Measurements from ENCODE around the gene SLAIN1.

The SLAIN1 gene

GRCh38 chr13:77774181-77774580 lies 76.7 kb downstream of the SLAIN1 start:
- no peak overlapping the region for H3K18ac ChIP-seq (ENCODE audit: low read length)
- no peaks in the 10 kb centered on the region for H3K79me2 ChIP-seq (ENCODE audit: control insufficient read depth, insufficient read depth, low read length)
- no peak overlapping the region for H2BK120ac ChIP-seq (ENCODE audit: low read depth, low read length)
- H3K56ac ChIP-seq (ENCODE audit: low read length): no peak overlapping the region
- no peak overlapping the region for H3K9ac ChIP-seq (ENCODE audit: low read length)
- H3K27ac ChIP-seq (ENCODE audit: low read depth, low read length): no peak overlapping the region
- H4K8ac ChIP-seq (ENCODE audit: low read depth, low read length): no peak overlapping the region
- H4K5ac ChIP-seq (ENCODE audit: low read length): no peak overlapping the region
- H3K23ac ChIP-seq (ENCODE audit: low read length): no peak overlapping the region
- H2BK15ac ChIP-seq (replicated peaks; ENCODE audit: low read depth): no peak overlapping the region
- no peaks in the 10 kb centered on the region for H3K79me1 ChIP-seq (ENCODE audit: low read length)
- H3K4me3 ChIP-seq (ENCODE audit: low read length): no peak overlapping the region
- H2AK5ac ChIP-seq (ENCODE audit: low read length): no peak overlapping the region
- no peak overlapping the region for H3K4me2 ChIP-seq (ENCODE audit: low read length)
- H3K4ac ChIP-seq (ENCODE audit: low read depth, low read length): no peak overlapping the region
- H3K36me3 ChIP-seq (ENCODE audit: control insufficient read depth, insufficient read depth, low read length): no peaks in the 10 kb centered on the region
- no peak for DNase-seq
- H2BK5ac ChIP-seq (ENCODE audit: low read length): no peak overlapping the region
- H3K4me1 ChIP-seq (ENCODE audit: control insufficient read depth, low read depth, low read length): no peaks in the 10 kb centered on the region
- no CpG with 5 or more reads among the region's 1 CpG for WGBS (ENCODE audit: extremely low coverage, insufficient coverage, low lambda C conversion rate)
- H3K27me3 ChIP-seq (ENCODE audit: insufficient read depth, low read length, poor library complexity): no peaks in the 10 kb centered on the region

GRCh38 chr13:77776704-77777103 lies 79.2 kb downstream of the SLAIN1 start:
- H2BK120ac ChIP-seq (ENCODE audit: low read depth, low read length): no peak overlapping the region
- DNase-seq: no peak

GRCh38 chr13:77779552-77780272 lies 82.2 kb downstream of the SLAIN1 start:
- H3K27me3 ChIP-seq (ENCODE audit: insufficient read depth, low read length, poor library complexity): no peaks in the 10 kb centered on the region
- H2BK15ac ChIP-seq (replicated peaks; ENCODE audit: low read depth): no peak overlapping the region
- no peak overlapping the region for H4K8ac ChIP-seq (ENCODE audit: low read depth, low read length)
- no peak overlapping the region for H3K4ac ChIP-seq (ENCODE audit: low read depth, low read length)
- H3K4me1 ChIP-seq (ENCODE audit: control insufficient read depth, low read depth, low read length): peaks cover 2% of the 10 kb centered on the region
- H2AK5ac ChIP-seq (ENCODE audit: low read length): no peak overlapping the region
- H3K18ac ChIP-seq (ENCODE audit: low read length): no peak overlapping the region
- no peak overlapping the region for H2BK120ac ChIP-seq (ENCODE audit: low read depth, low read length)
- peak; percentile 77 for DNase-seq
- WGBS (ENCODE audit: extremely low coverage, insufficient coverage, low lambda C conversion rate): no CpG with 5 or more reads among the region's 3 CpGs
- H4K5ac ChIP-seq (ENCODE audit: low read length): no peak overlapping the region
- H3K36me3 ChIP-seq (ENCODE audit: control insufficient read depth, insufficient read depth, low read length): no peaks in the 10 kb centered on the region
- H3K4me3 ChIP-seq (ENCODE audit: low read length): no peak overlapping the region
- no peak overlapping the region for H2BK5ac ChIP-seq (ENCODE audit: low read length)
- H3K23ac ChIP-seq (ENCODE audit: low read length): no peak overlapping the region
- H3K9ac ChIP-seq (ENCODE audit: low read length): no peak overlapping the region
- no peak overlapping the region for H3K27ac ChIP-seq (ENCODE audit: low read depth, low read length)
- no peak overlapping the region for H3K4me2 ChIP-seq (ENCODE audit: low read length)
- no peaks in the 10 kb centered on the region for H3K79me1 ChIP-seq (ENCODE audit: low read length)
- H3K56ac ChIP-seq (ENCODE audit: low read length): no peak overlapping the region
- no peaks in the 10 kb centered on the region for H3K79me2 ChIP-seq (ENCODE audit: control insufficient read depth, insufficient read depth, low read length)

More at GRCh38 chr13:77776704-77777103, 79.2 kb downstream of the SLAIN1 start:
- Histone ChIP-seq H3K79me1 (ENCODE audit: low read length) (no peaks in the 10 kb centered on the region), H4K5ac (ENCODE audit: low read length) (no peak overlapping the region), H4K8ac (ENCODE audit: low read depth, low read length) (no peak overlapping the region), H3K27ac (ENCODE audit: low read depth, low read length) (no peak overlapping the region), H3K56ac (ENCODE audit: low read length) (no peak overlapping the region), H3K36me3 (ENCODE audit: control insufficient read depth, insufficient read depth, low read length) (no peaks in the 10 kb centered on the region), H3K23ac (ENCODE audit: low read length) (no peak overlapping the region), H2AK5ac (ENCODE audit: low read length) (no peak overlapping the region), H2BK5ac (ENCODE audit: low read length) (no peak overlapping the region), H3K27me3 (ENCODE audit: insufficient read depth, low read length, poor library complexity) (no peaks in the 10 kb centered on the region), H3K4me1 (ENCODE audit: control insufficient read depth, low read depth, low read length) (peaks cover 2% of the 10 kb centered on the region), H2BK15ac (replicated peaks; ENCODE audit: low read depth) (no peak overlapping the region), H3K18ac (ENCODE audit: low read length) (no peak overlapping the region), H3K4me2 (ENCODE audit: low read length) (no peak overlapping the region), H3K79me2 (ENCODE audit: control insufficient read depth, insufficient read depth, low read length) (no peaks in the 10 kb centered on the region), H3K9ac (ENCODE audit: low read length) (no peak overlapping the region), H3K4ac (ENCODE audit: low read depth, low read length) (no peak overlapping the region), H3K4me3 (ENCODE audit: low read length) (no peak overlapping the region)
- WGBS (ENCODE audit: extremely low coverage, insufficient coverage, low lambda C conversion rate): no CpG with 5 or more reads among the region's 4 CpGs

GRCh38 chr13:77781808-77782207 lies 84.3 kb downstream of the SLAIN1 start:
- no peak overlapping the region for H2AK5ac ChIP-seq (ENCODE audit: low read length)
- H3K27me3 ChIP-seq (ENCODE audit: insufficient read depth, low read length, poor library complexity): no peaks in the 10 kb centered on the region
- H3K18ac ChIP-seq (ENCODE audit: low read length): no peak overlapping the region
- no peak overlapping the region for H2BK15ac ChIP-seq (replicated peaks; ENCODE audit: low read depth)
- no peaks in the 10 kb centered on the region for H3K79me1 ChIP-seq (ENCODE audit: low read length)
- DNase-seq: peak; percentile 41
- H3K4me1 ChIP-seq (ENCODE audit: control insufficient read depth, low read depth, low read length): peaks cover 2% of the 10 kb centered on the region
- no peaks in the 10 kb centered on the region for H3K79me2 ChIP-seq (ENCODE audit: control insufficient read depth, insufficient read depth, low read length)
- no peak overlapping the region for H3K27ac ChIP-seq (ENCODE audit: low read depth, low read length)
- H3K4me2 ChIP-seq (ENCODE audit: low read length): no peak overlapping the region
- no peak overlapping the region for H3K4me3 ChIP-seq (ENCODE audit: low read length)
- H4K8ac ChIP-seq (ENCODE audit: low read depth, low read length): no peak overlapping the region
- H3K36me3 ChIP-seq (ENCODE audit: control insufficient read depth, insufficient read depth, low read length): no peaks in the 10 kb centered on the region
- H3K56ac ChIP-seq (ENCODE audit: low read length): no peak overlapping the region
- H2BK5ac ChIP-seq (ENCODE audit: low read length): no peak overlapping the region
- H3K9ac ChIP-seq (ENCODE audit: low read length): no peak overlapping the region
- no peak overlapping the region for H3K23ac ChIP-seq (ENCODE audit: low read length)
- no peak overlapping the region for H4K5ac ChIP-seq (ENCODE audit: low read length)
- H3K4ac ChIP-seq (ENCODE audit: low read depth, low read length): no peak overlapping the region
- no peak overlapping the region for H2BK120ac ChIP-seq (ENCODE audit: low read depth, low read length)

GRCh38 chr13:77784515-77784914 lies 87.0 kb downstream of the SLAIN1 start:
- no peak overlapping the region for H4K5ac ChIP-seq (ENCODE audit: low read length)
- no peak overlapping the region for H4K8ac ChIP-seq (ENCODE audit: low read depth, low read length)
- no peak overlapping the region for H3K56ac ChIP-seq (ENCODE audit: low read length)
- H3K79me2 ChIP-seq (ENCODE audit: control insufficient read depth, insufficient read depth, low read length): no peaks in the 10 kb centered on the region
- H2BK120ac ChIP-seq (ENCODE audit: low read depth, low read length): no peak overlapping the region
- H3K36me3 ChIP-seq (ENCODE audit: control insufficient read depth, insufficient read depth, low read length): no peaks in the 10 kb centered on the region
- no peak overlapping the region for H3K4me3 ChIP-seq (ENCODE audit: low read length)
- H3K79me1 ChIP-seq (ENCODE audit: low read length): no peaks in the 10 kb centered on the region
- H3K27me3 ChIP-seq (ENCODE audit: insufficient read depth, low read length, poor library complexity): no peaks in the 10 kb centered on the region
- H3K4me1 ChIP-seq (ENCODE audit: control insufficient read depth, low read depth, low read length): peaks cover 2% of the 10 kb centered on the region
- H3K23ac ChIP-seq (ENCODE audit: low read length): no peak overlapping the region
- H3K4ac ChIP-seq (ENCODE audit: low read depth, low read length): no peak overlapping the region
- no peak overlapping the region for H2BK5ac ChIP-seq (ENCODE audit: low read length)
- no peak overlapping the region for H2AK5ac ChIP-seq (ENCODE audit: low read length)
- H2BK15ac ChIP-seq (replicated peaks; ENCODE audit: low read depth): no peak overlapping the region
- H3K27ac ChIP-seq (ENCODE audit: low read depth, low read length): no peak overlapping the region
- H3K18ac ChIP-seq (ENCODE audit: low read length): no peak overlapping the region
- no CpG with 5 or more reads among the region's 5 CpGs for WGBS (ENCODE audit: extremely low coverage, insufficient coverage, low lambda C conversion rate)
- no peak overlapping the region for H3K4me2 ChIP-seq (ENCODE audit: low read length)
- H3K9ac ChIP-seq (ENCODE audit: low read length): no peak overlapping the region
- peak; percentile 35 for DNase-seq

- Histone ChIP-seq H3K27me3 (ENCODE audit: insufficient read depth, low read length, poor library complexity) (no peaks in the 10 kb centered on the region), H2AK5ac (ENCODE audit: low read length) (no peak overlapping the region), H4K5ac (ENCODE audit: low read length) (no peak overlapping the region)
These were observed 89.3 kb downstream of the SLAIN1 start for GRCh38 chr13:77786695-77787287.

More at GRCh38 chr13:77786695-77787287, 89.3 kb downstream of the SLAIN1 start:
- Histone ChIP-seq H3K56ac (ENCODE audit: low read length) (no peak overlapping the region), H2BK15ac (replicated peaks; ENCODE audit: low read depth) (no peak overlapping the region), H3K27ac (ENCODE audit: low read depth, low read length) (no peak overlapping the region), H3K18ac (ENCODE audit: low read length) (no peak overlapping the region), H3K4me1 (ENCODE audit: control insufficient read depth, low read depth, low read length) (no peaks in the 10 kb centered on the region), H3K4me2 (ENCODE audit: low read length) (no peak overlapping the region), H3K79me1 (ENCODE audit: low read length) (no peaks in the 10 kb centered on the region), H3K36me3 (ENCODE audit: control insufficient read depth, insufficient read depth, low read length) (no peaks in the 10 kb centered on the region), H3K23ac (ENCODE audit: low read length) (no peak overlapping the region), H4K8ac (ENCODE audit: low read depth, low read length) (no peak overlapping the region), H2BK5ac (ENCODE audit: low read length) (no peak overlapping the region), H3K79me2 (ENCODE audit: control insufficient read depth, insufficient read depth, low read length) (no peaks in the 10 kb centered on the region), H3K4me3 (ENCODE audit: low read length) (no peak overlapping the region), H3K9ac (ENCODE audit: low read length) (no peak overlapping the region), H3K4ac (ENCODE audit: low read depth, low read length) (no peak overlapping the region), H2BK120ac (ENCODE audit: low read depth, low read length) (no peak overlapping the region)
- WGBS (ENCODE audit: extremely low coverage, insufficient coverage, low lambda C conversion rate): no CpG with 5 or more reads among the region's 2 CpGs
- DNase-seq: no peak

All from mesendoderm (in vitro differentiated cells).